Measurements from ENCODE around the gene DPP7.

DNA sequence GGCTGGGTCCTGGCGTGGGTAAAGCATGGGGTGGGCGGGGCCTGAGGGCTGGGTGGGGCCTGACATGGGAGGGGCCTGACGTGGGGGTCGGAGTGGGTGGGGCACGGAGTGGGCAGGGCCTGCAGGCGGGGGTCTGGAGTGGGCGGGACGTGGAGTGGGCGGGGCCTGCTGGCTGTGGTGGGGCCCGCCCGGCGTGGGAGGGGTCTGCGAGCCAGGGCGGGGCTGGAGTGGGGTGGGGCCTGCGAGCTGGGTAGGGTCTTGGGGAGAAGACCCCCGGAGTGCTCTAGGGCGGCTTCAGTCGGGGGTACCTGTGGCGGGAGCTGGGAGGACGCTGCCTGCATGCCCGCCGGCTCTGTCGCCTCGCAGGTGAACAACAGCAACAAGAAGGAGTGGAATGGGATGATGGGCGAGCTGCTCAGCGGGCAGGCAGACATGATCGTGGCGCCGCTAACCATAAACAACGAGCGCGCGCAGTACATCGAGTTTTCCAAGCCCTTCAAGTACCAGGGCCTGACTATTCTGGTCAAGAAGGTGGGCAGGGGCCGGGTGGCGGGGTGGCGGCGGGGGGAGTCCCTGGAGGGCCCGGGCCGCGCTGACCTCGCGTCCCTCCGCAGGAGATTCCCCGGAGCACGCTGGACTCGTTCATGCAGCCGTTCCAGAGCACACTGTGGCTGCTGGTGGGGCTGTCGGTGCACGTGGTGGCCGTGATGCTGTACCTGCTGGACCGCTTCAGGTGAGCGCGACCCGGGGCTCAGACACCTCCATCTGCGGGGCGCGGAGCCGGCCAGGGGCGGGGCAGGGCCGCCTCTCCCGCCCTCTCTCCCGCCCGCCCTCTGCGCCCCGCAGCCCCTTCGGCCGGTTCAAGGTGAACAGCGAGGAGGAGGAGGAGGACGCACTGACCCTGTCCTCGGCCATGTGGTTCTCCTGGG, 47.3 kb upstream of the DPP7 start:
- TF ChIP-seq, protein P1, sequence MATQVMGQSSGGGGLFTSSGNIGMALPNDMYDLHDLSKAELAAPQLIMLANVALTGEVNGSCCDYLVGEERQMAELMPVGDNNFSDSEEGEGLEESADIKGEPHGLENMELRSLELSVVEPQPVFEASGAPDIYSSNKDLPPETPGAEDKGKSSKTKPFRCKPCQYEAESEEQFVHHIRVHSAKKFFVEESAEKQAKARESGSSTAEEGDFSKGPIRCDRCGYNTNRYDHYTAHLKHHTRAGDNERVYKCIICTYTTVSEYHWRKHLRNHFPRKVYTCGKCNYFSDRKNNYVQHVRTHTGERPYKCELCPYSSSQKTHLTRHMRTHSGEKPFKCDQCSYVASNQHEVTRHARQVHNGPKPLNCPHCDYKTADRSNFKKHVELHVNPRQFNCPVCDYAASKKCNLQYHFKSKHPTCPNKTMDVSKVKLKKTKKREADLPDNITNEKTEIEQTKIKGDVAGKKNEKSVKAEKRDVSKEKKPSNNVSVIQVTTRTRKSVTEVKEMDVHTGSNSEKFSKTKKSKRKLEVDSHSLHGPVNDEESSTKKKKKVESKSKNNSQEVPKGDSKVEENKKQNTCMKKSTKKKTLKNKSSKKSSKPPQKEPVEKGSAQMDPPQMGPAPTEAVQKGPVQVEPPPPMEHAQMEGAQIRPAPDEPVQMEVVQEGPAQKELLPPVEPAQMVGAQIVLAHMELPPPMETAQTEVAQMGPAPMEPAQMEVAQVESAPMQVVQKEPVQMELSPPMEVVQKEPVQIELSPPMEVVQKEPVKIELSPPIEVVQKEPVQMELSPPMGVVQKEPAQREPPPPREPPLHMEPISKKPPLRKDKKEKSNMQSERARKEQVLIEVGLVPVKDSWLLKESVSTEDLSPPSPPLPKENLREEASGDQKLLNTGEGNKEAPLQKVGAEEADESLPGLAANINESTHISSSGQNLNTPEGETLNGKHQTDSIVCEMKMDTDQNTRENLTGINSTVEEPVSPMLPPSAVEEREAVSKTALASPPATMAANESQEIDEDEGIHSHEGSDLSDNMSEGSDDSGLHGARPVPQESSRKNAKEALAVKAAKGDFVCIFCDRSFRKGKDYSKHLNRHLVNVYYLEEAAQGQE (IDR thresholded peaks at IDR 0.05; ENCODE audit: unreplicated experiment), result no peak
- TF ChIP-seq POLR2AphosphoS5 (IDR thresholded peaks at IDR 0.05; ENCODE audit: low read depth) (no peak), CTCF (conservative IDR thresholded peaks at IDR 0.05; ENCODE audit: low read depth in 2 of 2) (no peak), ZNF331 (CRISPR knock-in tag; IDR thresholded peaks at IDR 0.05; ENCODE audit: low read depth) (no peak), NANOG (IDR thresholded peaks at IDR 0.05; ENCODE audit: borderline replicate concordance) (no peak), EZH2 (IDR thresholded peaks at IDR 0.05; ENCODE audit: low read depth, unreplicated experiment) (no peak), EZH2phosphoT487 (IDR thresholded peaks at IDR 0.05; ENCODE audit: unreplicated experiment) (no peak), ZNF114 (CRISPR knock-in tag; IDR thresholded peaks at IDR 0.05) (no peak)
